ENCODE data around the gene GLIPR1L1.

DNA sequence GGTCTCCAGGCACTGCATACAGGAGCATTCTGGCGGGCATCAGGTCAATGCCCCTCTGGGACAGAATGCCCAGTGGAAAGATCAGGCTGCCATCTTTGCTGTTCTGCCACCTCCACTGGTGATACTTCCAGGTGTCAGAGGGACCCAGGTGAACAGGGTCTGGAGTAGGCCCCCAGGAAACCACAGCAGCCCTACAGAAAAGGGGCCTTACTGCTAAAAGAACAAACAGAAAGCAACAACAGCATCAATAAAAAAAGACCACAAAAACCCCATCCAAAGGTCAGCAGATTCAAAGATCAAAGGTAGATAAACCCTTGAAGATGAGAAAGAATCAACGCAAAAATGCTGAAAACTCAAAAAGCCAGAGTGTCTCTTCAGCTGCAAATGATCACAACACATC is 15.9 kb downstream of the GLIPR1L1 start:
- no peak for TF ChIP-seq POLR2A (IDR thresholded peaks at IDR 0.05; ENCODE audit: control extremely low read depth in 1 of 2, low read depth in 2 of 2, low read length in 2 of 2)
- no peak for TF ChIP-seq RAD21 (IDR thresholded peaks at IDR 0.05 in 1 of 2, conservative IDR thresholded peaks at IDR 0.05 in 1 of 2; ENCODE audit: low read depth in 2 of 2, low read length in 2 of 2)
- TF ChIP-seq, protein P1, sequence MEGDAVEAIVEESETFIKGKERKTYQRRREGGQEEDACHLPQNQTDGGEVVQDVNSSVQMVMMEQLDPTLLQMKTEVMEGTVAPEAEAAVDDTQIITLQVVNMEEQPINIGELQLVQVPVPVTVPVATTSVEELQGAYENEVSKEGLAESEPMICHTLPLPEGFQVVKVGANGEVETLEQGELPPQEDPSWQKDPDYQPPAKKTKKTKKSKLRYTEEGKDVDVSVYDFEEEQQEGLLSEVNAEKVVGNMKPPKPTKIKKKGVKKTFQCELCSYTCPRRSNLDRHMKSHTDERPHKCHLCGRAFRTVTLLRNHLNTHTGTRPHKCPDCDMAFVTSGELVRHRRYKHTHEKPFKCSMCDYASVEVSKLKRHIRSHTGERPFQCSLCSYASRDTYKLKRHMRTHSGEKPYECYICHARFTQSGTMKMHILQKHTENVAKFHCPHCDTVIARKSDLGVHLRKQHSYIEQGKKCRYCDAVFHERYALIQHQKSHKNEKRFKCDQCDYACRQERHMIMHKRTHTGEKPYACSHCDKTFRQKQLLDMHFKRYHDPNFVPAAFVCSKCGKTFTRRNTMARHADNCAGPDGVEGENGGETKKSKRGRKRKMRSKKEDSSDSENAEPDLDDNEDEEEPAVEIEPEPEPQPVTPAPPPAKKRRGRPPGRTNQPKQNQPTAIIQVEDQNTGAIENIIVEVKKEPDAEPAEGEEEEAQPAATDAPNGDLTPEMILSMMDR (IDR thresholded peaks at IDR 0.05; ENCODE audit: control extremely low read depth in 1 of 3, insufficient read depth in 1 of 3, low read depth in 1 of 3, low read length in 3 of 3): no peak
- TF ChIP-seq SP1 (IDR thresholded peaks at IDR 0.05; ENCODE audit: low read depth, low read length): no peak
